IMR-90 (cell line): Measurements from ENCODE around the gene IQCM. TPM values are rescaled to one million over a fixed set of nuclear protein-coding genes. Genes with fewer than 3 reads are reported as not detected.

ENCODE experiments used
- ATAC-seq: fragments of 200-7000 bp; cut with Tn5 transposase; 2 replicates; pipeline ENCODE4 v1.9.1; 2020; ENCODE audit warnings: low read depth, mild to moderate bottlenecking, moderate library complexity
- BruUV-seq: library from RNA; stranded (reverse); fragments of 400-500 nt; replicated peaks from 2 replicates; lab custom pipeline; 2021; lab: Mats Ljungman, UMichigan
- CTCF ChIA-PET: fragments of 300-600 bp; formaldehyde crosslinking; extraction: SDS; loops from one replicate; lab custom pipeline; 2021; ENCODE audit warnings: antibody characterized with exemption; lab: Yijun Ruan, JAX
- POLR2A ChIA-PET: fragments of 300-600 bp; sonication (Branson Sonifier 250); formaldehyde crosslinking; loops from one replicate; lab custom pipeline; 2022; ENCODE audit warnings: antibody characterized with exemption; ENCODE audit not compliant: unreplicated experiment; lab: Charles Lee
- DNase-seq: peaks from one replicate; pipeline ENCODE4 v3.0.0; 2013
- H2AFZ ChIP-seq: replicated peaks from 2 replicates; pipeline ENCODE3; 2013; ENCODE audit warnings: low read length, mild to moderate bottlenecking; ENCODE audit not compliant: poor library complexity
- H2AK5ac ChIP-seq: 2 replicates; pipeline ENCODE4 v1.6.1; 2013; ENCODE audit warnings: low read depth, low read length, inconsistent platforms
- H2AK9ac ChIP-seq: replicated peaks from 2 replicates; pipeline ENCODE3; 2013; ENCODE audit warnings: mild to moderate bottlenecking, low read depth, low read length, moderate library complexity; ENCODE audit not compliant: poor library complexity
- H2BK120ac ChIP-seq: 2 replicates; pipeline ENCODE4 v1.6.1; 2013; ENCODE audit warnings: low read depth, low read length, inconsistent platforms
- H2BK15ac ChIP-seq: 3 replicates; pipeline ENCODE4 v1.6.1; 2013; ENCODE audit warnings: low read depth, low read length, inconsistent platforms
- H2BK20ac ChIP-seq: 2 replicates; pipeline ENCODE4 v1.6.1; 2013; ENCODE audit warnings: low read depth, mild to moderate bottlenecking, inconsistent platforms, low read length, moderate library complexity
- H2BK5ac ChIP-seq: 2 replicates; pipeline ENCODE4 v1.6.1; 2013; ENCODE audit warnings: mild to moderate bottlenecking, low read depth, low read length, inconsistent platforms; ENCODE audit not compliant: poor library complexity, severe bottlenecking
- H3K14ac ChIP-seq: replicated peaks from 2 replicates; pipeline ENCODE4 v1.6.1; 2013; ENCODE audit warnings: low read depth, low read length, inconsistent platforms
- H3K18ac ChIP-seq: 2 replicates; pipeline ENCODE4 v1.6.1; 2013; ENCODE audit warnings: low read depth, low read length, control low read depth
- H3K23ac ChIP-seq: 2 replicates; pipeline ENCODE4 v1.6.1; 2013; ENCODE audit warnings: low read depth, low read length, inconsistent platforms
- H3K27ac ChIP-seq: 2 replicates; pipeline ENCODE4 v1.5.1; 2013; ENCODE audit warnings: mild to moderate bottlenecking, control low read depth, low read length; ENCODE audit not compliant: insufficient read depth
- H3K27me3 ChIP-seq: 2 replicates; pipeline ENCODE4 v1.6.1; 2013; ENCODE audit warnings: low read length; ENCODE audit not compliant: control insufficient read depth, insufficient read depth
- H3K36me3 ChIP-seq: 2 replicates; pipeline ENCODE4 v1.6.1; 2013; ENCODE audit warnings: low read length, mixed read lengths; ENCODE audit not compliant: control insufficient read depth, insufficient read depth
- H3K4ac ChIP-seq: 2 replicates; pipeline ENCODE4 v1.6.1; 2013; ENCODE audit warnings: low read depth, low read length, inconsistent platforms
- H3K4me1 ChIP-seq: 2 replicates; pipeline ENCODE4 v1.6.1; 2013; ENCODE audit warnings: low read length, mixed read lengths; ENCODE audit not compliant: control insufficient read depth, insufficient read depth
- H3K4me2 ChIP-seq: 2 replicates; pipeline ENCODE4 v1.6.1; 2013; ENCODE audit warnings: low read depth, mild to moderate bottlenecking, control low read depth, low read length, moderate library complexity
- H3K4me3 ChIP-seq: 2 replicates; pipeline ENCODE4 v1.5.1; 2013; ENCODE audit warnings: low read depth, mild to moderate bottlenecking, control low read depth, low read length, moderate library complexity; ENCODE audit not compliant: insufficient read depth
- H3K56ac ChIP-seq: 2 replicates; pipeline ENCODE4 v1.6.1; 2013; ENCODE audit warnings: low read length, inconsistent platforms; ENCODE audit not compliant: insufficient read depth; ENCODE audit errors: extremely low read depth
- H3K79me1 ChIP-seq, 2 experiments: 2 replicates each; pipeline ENCODE4 v1.6.1; 2013; ENCODE audit warnings: low read length in 2 of 2, inconsistent platforms in 1 of 2, low read depth in 1 of 2
- H3K9ac ChIP-seq: 2 replicates; pipeline ENCODE4 v1.6.1; 2013; ENCODE audit warnings: low read depth, low read length, control low read depth
- H3K9me1 ChIP-seq: 2 replicates; pipeline ENCODE4 v1.6.1; 2013; ENCODE audit warnings: low read length, inconsistent platforms; ENCODE audit not compliant: insufficient read depth
- H3K9me3 ChIP-seq: 2 replicates; pipeline ENCODE4 v1.6.1; 2013; ENCODE audit warnings: low read length; ENCODE audit not compliant: control insufficient read depth, insufficient read depth
- H4K20me1 ChIP-seq: 2 replicates; pipeline ENCODE4 v1.6.1; 2013; ENCODE audit warnings: low read length, inconsistent platforms; ENCODE audit not compliant: insufficient read depth
- H4K5ac ChIP-seq: 2 replicates; pipeline ENCODE4 v1.6.1; 2013; ENCODE audit warnings: mild to moderate bottlenecking, low read depth, low read length, control low read depth
- H4K8ac ChIP-seq, 2 experiments: 2 replicates each; pipeline ENCODE4 v1.6.1; 2013; ENCODE audit warnings: low read depth in 2 of 2, low read length in 2 of 2, control low read depth in 1 of 2, inconsistent platforms in 1 of 2
- H4K91ac ChIP-seq: 2 replicates; pipeline ENCODE4 v1.6.1; 2013; ENCODE audit warnings: low read depth, low read length, inconsistent platforms; ENCODE audit not compliant: insufficient read depth
- CEBPB ChIP-seq: IDR thresholded peaks from 2 replicates; pipeline ENCODE4 v1.6.1; 2012; ENCODE audit warnings: low read depth, low read length, improper control_type of control experiment
- CHD1 ChIP-seq: IDR thresholded peaks from 2 replicates; pipeline ENCODE4 v1.6.1; 2012; ENCODE audit warnings: low read depth, low read length, improper control_type of control experiment
- CTCF ChIP-seq: conservative IDR thresholded peaks from 2 replicates; pipeline ENCODE4 v1.5.1; 2012; ENCODE audit warnings: mild to moderate bottlenecking, low read depth, low read length, improper control_type of control experiment
- FOS ChIP-seq: fragments of 150-350 bp; IDR thresholded peaks from 2 replicates; pipeline ENCODE4 v1.6.1; 2016; ENCODE audit warnings: low read depth, low read length
- MAZ ChIP-seq: IDR thresholded peaks from 2 replicates; pipeline ENCODE4 v1.6.1; 2012; ENCODE audit warnings: low read depth, mild to moderate bottlenecking, low read length, improper control_type of control experiment, moderate library complexity, borderline replicate concordance
- MXI1 ChIP-seq: IDR thresholded peaks from 2 replicates; pipeline ENCODE4 v1.6.1; 2012; ENCODE audit warnings: low read depth, mild to moderate bottlenecking, low read length, moderate library complexity, borderline replicate concordance
- RAD21 ChIP-seq: IDR thresholded peaks from 2 replicates; pipeline ENCODE4 v1.6.1; 2012; ENCODE audit warnings: low read length, improper control_type of control experiment
- RFX5 ChIP-seq: IDR thresholded peaks from 2 replicates; pipeline ENCODE4 v1.8.0; 2012; ENCODE audit warnings: low read depth, mild to moderate bottlenecking, low read length, moderate library complexity
- SMC3 ChIP-seq: fragments of 150-350 bp; IDR thresholded peaks from 2 replicates; pipeline ENCODE4 v1.6.1; 2016; ENCODE audit warnings: low read depth, mild to moderate bottlenecking, antibody characterized with exemption, low read length, moderate library complexity
- USF2 ChIP-seq: fragments of 150-350 bp; IDR thresholded peaks from 2 replicates; pipeline ENCODE4 v1.6.1; 2017; ENCODE audit warnings: mild to moderate bottlenecking, antibody characterized with exemption, low read length, low read depth
- WGBS, 2 experiments: methylation state at CpG; one replicate each; pipeline versions ENCODE4 v1.1.5 to v1.1.7; 2013; ENCODE audit warnings: missing lambda C conversion rate in 2 of 2; ENCODE audit not compliant: insufficient read length in 1 of 2; ENCODE audit errors: extremely low coverage in 2 of 2; 5-methylcytosine and 5-hydroxymethylcytosine counted together
- dilution Hi-C: fragments of 300-500 bp; cut with HindIII; formaldehyde crosslinking; loops from one replicate; pipeline ENCODE4 v1.14.3; 2018; ENCODE audit warnings: low sequenced_read_pairs; ENCODE audit not compliant: unreplicated experiment
- in situ Hi-C: fragments of 300-500 bp; cut with MboI; formaldehyde crosslinking; loops from 3 replicates; pipeline ENCODE4 v1.14.3; 2019; ENCODE audit warnings: low sequenced_read_pairs, inconsistent platforms, mixed read lengths
- intact Hi-C: fragments of 100-400 bp; cut with micrococcal nuclease; formaldehyde crosslinking; loops from 2 replicates; pipeline ENCODE4 v1.10.0; 2022
- polyA plus RNA-seq, 3 experiments: library from polyadenylated mRNA; depleted of rRNA; stranded (reverse); fragments of >200 nt; gene quantifications; 2 replicates each; pipeline ENCODE4 v1.2.3, GENCODE V29; 2012; ENCODE audit warnings: low replicate concordance in 1 of 3
- total RNA-seq: library from RNA; depleted of rRNA; stranded (reverse); fragments of >200 nt; gene quantifications from 2 replicates; pipeline ENCODE4 v1.2.3, GENCODE V29; 2012

Gene IQCM
- total and polyA plus RNA-seq, 2 of the 4 experiments (the other 2 are of a cell fraction): not detected

- CTCF ChIA-PET: no interaction called here
- H3K36me3 ChIP-seq: no peaks in the 10 kb centered on the region
- no peak overlapping the region for H3K23ac ChIP-seq
- 57% methylated on average over 1 of the region's 4 CpGs; no CpG with 5 or more reads in 1 of the 2 experiments for WGBS, 2 experiments
- no peaks in the 10 kb centered on the region for H3K79me1 ChIP-seq
- H3K9me3 ChIP-seq: no peaks in the 10 kb centered on the region
- ATAC-seq (no peak), DNase-seq (no peak)
- H3K56ac ChIP-seq: no peak overlapping the region
- H3K9ac ChIP-seq: no peak overlapping the region
- H4K91ac ChIP-seq: no peak overlapping the region
- no peaks in the 10 kb centered on the region for H3K27me3 ChIP-seq
- H3K4me3 ChIP-seq: no peak overlapping the region
- dilution Hi-C loops (no loop called here), intact Hi-C loops (no loop called here), in situ Hi-C loops (no loop called here)
- no peak overlapping the region for H2BK120ac ChIP-seq
- no peak overlapping the region for H3K4me2 ChIP-seq
- H2BK20ac ChIP-seq: no peak overlapping the region
- H2BK15ac ChIP-seq: no peak overlapping the region
- no peak overlapping the region for H4K8ac ChIP-seq
- no peak overlapping the region for H3K4ac ChIP-seq
- no peak overlapping the region for H3K18ac ChIP-seq
- H3K27ac ChIP-seq: no peak overlapping the region
- no peaks in the 10 kb centered on the region for H4K20me1 ChIP-seq
- TF ChIP-seq RAD21 (no peak), CEBPB (no peak), CHD1 (no peak), MAZ (no peak), CTCF (no peak), USF2 (no peak), MXI1 (no peak), FOS (no peak), SMC3 (no peak), RFX5 (no peak)
- H3K14ac ChIP-seq: no peak overlapping the region; the same call in 1 of the 2 replicates
- H2AK5ac ChIP-seq: no peak overlapping the region
- H2AK9ac ChIP-seq: no peak overlapping the region
- H2AFZ ChIP-seq: no peak overlapping the region
- BruUV-seq: no TSS peak
- POLR2A ChIA-PET: no interaction called here
- H3K9me1 ChIP-seq: no peaks in the 10 kb centered on the region
- peaks cover 3% of the 10 kb centered on the region for H3K4me1 ChIP-seq
- H4K5ac ChIP-seq: no peak overlapping the region
- H2BK5ac ChIP-seq: no peak overlapping the region
Measured at GRCh38 chr4:149795256-149795655, 20.4 kb downstream of the IQCM start.
